Skin of body (tissue), 2 donors: ENCODE data around the gene APEH. TPM values are rescaled to one million over a fixed set of nuclear protein-coding genes. Genes with fewer than 3 reads are reported as not detected.

Experiments used
- DNase-seq: peaks from one replicate; lab custom pipeline; 2025; lab: John Stamatoyannopoulos, UW
- total RNA-seq: library from RNA; depleted of rRNA; stranded (reverse); fragments of >200 nt; gene quantifications from one replicate; pipeline ENCODE4 v1.2.3, GENCODE V29; 2014

The APEH gene
- total RNA-seq, result 41.8 TPM

- no peak for DNase-seq
Observed at GRCh38 chr3:49673715-49674496, at the start of gene APEH. Gene APEH, plus strand, starts transcription at chr3:49674351. Its CDS starts 51 bp downstream, at chr3:49674402.

GRCh38 chr3:49625071-49625470 lies 49.1 kb upstream of the APEH start:
- no peak for DNase-seq

- no peak for DNase-seq
Observed at GRCh38 chr3:49626101-49626581, 48.0 kb upstream of the APEH start.

- no peak for DNase-seq
Observed at GRCh38 chr3:49626796-49627195, 47.4 kb upstream of the APEH start.

- DNase-seq, result no peak
Observed at GRCh38 chr3:49627634-49628033, 46.5 kb upstream of the APEH start.

GRCh38 chr3:49628249-49628648 lies 45.9 kb upstream of the APEH start:
- no peak for DNase-seq

GRCh38 chr3:49629451-49629850 lies 44.7 kb upstream of the APEH start:
- no peak for DNase-seq

GRCh38 chr3:49629866-49630265 lies 44.3 kb upstream of the APEH start:
- DNase-seq, result no peak

GRCh38 chr3:49630784-49631183 lies 43.4 kb upstream of the APEH start:
- no peak for DNase-seq

- no peak for DNase-seq
Observed at GRCh38 chr3:49634736-49635135, 39.4 kb upstream of the APEH start.

GRCh38 chr3:49636883-49637609 lies 37.1 kb upstream of the APEH start:
- no peak for DNase-seq

- no peak for DNase-seq
Observed at GRCh38 chr3:49638445-49638844, 35.7 kb upstream of the APEH start.

- no peak for DNase-seq
Observed at GRCh38 chr3:49639551-49639950, 34.6 kb upstream of the APEH start.

- no peak for DNase-seq
Observed at GRCh38 chr3:49641292-49641691, 32.9 kb upstream of the APEH start.

- DNase-seq, result no peak
Observed at GRCh38 chr3:49641921-49642707, 32.0 kb upstream of the APEH start.

GRCh38 chr3:49642708-49643145 lies 31.4 kb upstream of the APEH start:
- no peak for DNase-seq

GRCh38 chr3:49644684-49645083 lies 29.5 kb upstream of the APEH start:
- no peak for DNase-seq

GRCh38 chr3:49646236-49646635 lies 27.9 kb upstream of the APEH start:
- no peak for DNase-seq

- DNase-seq, result no peak
Observed at GRCh38 chr3:49647741-49648140, 26.4 kb upstream of the APEH start.

GRCh38 chr3:49648354-49649019 lies 25.7 kb upstream of the APEH start:
- no peak for DNase-seq

- DNase-seq, result no peak
Observed at GRCh38 chr3:49649576-49649975, 24.6 kb upstream of the APEH start.
